Neural cell (in vitro differentiated cells): Measurements from ENCODE around the gene TSPAN11. TPM values are rescaled to one million over a fixed set of nuclear protein-coding genes. Genes with fewer than 3 reads are reported as not detected.

Experiments
- H2AFZ ChIP-seq: fragments of 200-600, 300-800 bp; sonication (generic), shearing (Covaris generic); 2 replicates; pipeline ENCODE4 v1.6.0; 2014; ENCODE audit warnings: low read depth, mild to moderate bottlenecking, antibody characterized with exemption, low read length, moderate library complexity
- H3F3A ChIP-seq: fragments of 200-600 bp; shearing (Covaris generic); 2 replicates; pipeline ENCODE4 v1.6.1; 2016; ENCODE audit warnings: mild to moderate bottlenecking, moderate library complexity, mixed read lengths, antibody characterized with exemption, low read length; ENCODE audit not compliant: insufficient read depth, poor library complexity, severe bottlenecking
- H3K27ac ChIP-seq: fragments of 200-600, 300-800 bp; sonication (generic), shearing (Covaris generic); 2 replicates; pipeline ENCODE4 v1.5.1; 2014; ENCODE audit warnings: mild to moderate bottlenecking, low read length, moderate library complexity
- H3K27me3 ChIP-seq: fragments of 300-800, 200-600 bp; sonication (generic), shearing (Covaris generic); 2 replicates; pipeline ENCODE4 v1.6.0; 2014; ENCODE audit warnings: mild to moderate bottlenecking, low read depth, low read length, moderate library complexity; ENCODE audit not compliant: insufficient read depth
- H3K36me3 ChIP-seq: fragments of 300-800, 200-600 bp; sonication (generic), shearing (Covaris generic); 2 replicates; pipeline ENCODE4 v1.5.1; 2014; ENCODE audit warnings: mild to moderate bottlenecking, antibody characterized with exemption, low read length, moderate library complexity; ENCODE audit not compliant: insufficient read depth
- H3K4me2 ChIP-seq: fragments of 300-800, 200-600 bp; sonication (generic), shearing (Covaris generic); 2 replicates; pipeline ENCODE4 v1.6.0; 2014; ENCODE audit warnings: mild to moderate bottlenecking, low read length
- H3K4me3 ChIP-seq: fragments of 300-800, 200-600 bp; sonication (generic), shearing (Covaris generic); 2 replicates; pipeline ENCODE4 v1.5.1; 2014; ENCODE audit warnings: mild to moderate bottlenecking, low read length, moderate library complexity
- H3K79me2 ChIP-seq: fragments of 200-600 bp; shearing (Covaris generic); replicated peaks from 2 replicates; pipeline ENCODE4 v1.6.0; 2014; ENCODE audit warnings: mild to moderate bottlenecking, low read length, moderate library complexity; ENCODE audit not compliant: insufficient read depth
- H3K9ac ChIP-seq: fragments of 300-800, 200-600 bp; sonication (generic), shearing (Covaris generic); 2 replicates; pipeline ENCODE4 v1.6.1; 2016; ENCODE audit warnings: mild to moderate bottlenecking, low read length, mixed read lengths
- H3K9me2 ChIP-seq: fragments of 200-600 bp; shearing (Covaris generic); 2 replicates; pipeline ENCODE4 v1.6.1; 2016; ENCODE audit warnings: mild to moderate bottlenecking, low read length, mixed read lengths; ENCODE audit not compliant: insufficient read depth
- H3K9me3 ChIP-seq: fragments of 200-600, 300-800 bp; sonication (generic), shearing (Covaris generic); 2 replicates; pipeline ENCODE4 v1.6.1; 2016; ENCODE audit warnings: mild to moderate bottlenecking, mixed run types, low read length, moderate library complexity, mixed read lengths
- H4K20me1 ChIP-seq: fragments of 200-600 bp; shearing (Covaris generic); 2 replicates; pipeline ENCODE4 v1.6.1; 2016; ENCODE audit warnings: mild to moderate bottlenecking, mixed run types; ENCODE audit not compliant: insufficient read depth
- CTCF ChIP-seq: fragments of 450-650 bp; IDR thresholded peaks from 2 replicates; pipeline ENCODE4 v1.5.1; 2014; ENCODE audit warnings: antibody characterized with exemption, mild to moderate bottlenecking, moderate library complexity; ENCODE audit not compliant: poor library complexity, severe bottlenecking
- EP300 ChIP-seq: fragments of 450-650 bp; conservative IDR thresholded peaks from 2 replicates; pipeline ENCODE4 v1.6.1; 2014; ENCODE audit warnings: antibody characterized with exemption, mild to moderate bottlenecking, moderate library complexity; ENCODE audit not compliant: poor library complexity, severe bottlenecking
- EZH2 ChIP-seq: fragments of 200-600, 300-800 bp; shearing (Covaris generic), sonication (generic); IDR thresholded peaks from 2 replicates; pipeline ENCODE4 v1.6.1; 2014; ENCODE audit warnings: antibody characterized with exemption, low read length, borderline replicate concordance, mild to moderate bottlenecking; ENCODE audit not compliant: insufficient read depth, poor library complexity, severe bottlenecking
- MXI1 ChIP-seq: fragments of 450-650 bp; conservative IDR thresholded peaks from 2 replicates; pipeline ENCODE4 v1.6.1; 2014; ENCODE audit warnings: antibody characterized with exemption, mild to moderate bottlenecking; ENCODE audit not compliant: poor library complexity, severe bottlenecking
- POLR2AphosphoS5 ChIP-seq: IDR thresholded peaks from 2 replicates; pipeline ENCODE4 v1.6.1; 2012
- RAD21 ChIP-seq: fragments of 450-650 bp; conservative IDR thresholded peaks from 2 replicates; pipeline ENCODE4 v1.6.1; 2014; ENCODE audit warnings: antibody characterized with exemption, mild to moderate bottlenecking, moderate library complexity
- REST ChIP-seq: IDR thresholded peaks from 2 replicates; pipeline ENCODE4 v1.6.1; 2012; ENCODE audit warnings: borderline replicate concordance
- SMC3 ChIP-seq: fragments of 450-650 bp; conservative IDR thresholded peaks from 2 replicates; pipeline ENCODE4 v1.6.1; 2014; ENCODE audit warnings: antibody characterized with exemption, mild to moderate bottlenecking, moderate library complexity; ENCODE audit not compliant: poor library complexity
- TAF1 ChIP-seq: IDR thresholded peaks from 2 replicates; pipeline ENCODE4 v1.6.1; 2012; ENCODE audit warnings: low read depth
- polyA plus RNA-seq: library from polyadenylated mRNA; depleted of rRNA; stranded (reverse); fragments of >200 nt; gene quantifications from 2 replicates; pipeline ENCODE4 v1.2.3, GENCODE V29; 2014

The TSPAN11 gene
- polyA plus RNA-seq, 1 donor from 2014 or later = 5.6 TPM

DNA sequence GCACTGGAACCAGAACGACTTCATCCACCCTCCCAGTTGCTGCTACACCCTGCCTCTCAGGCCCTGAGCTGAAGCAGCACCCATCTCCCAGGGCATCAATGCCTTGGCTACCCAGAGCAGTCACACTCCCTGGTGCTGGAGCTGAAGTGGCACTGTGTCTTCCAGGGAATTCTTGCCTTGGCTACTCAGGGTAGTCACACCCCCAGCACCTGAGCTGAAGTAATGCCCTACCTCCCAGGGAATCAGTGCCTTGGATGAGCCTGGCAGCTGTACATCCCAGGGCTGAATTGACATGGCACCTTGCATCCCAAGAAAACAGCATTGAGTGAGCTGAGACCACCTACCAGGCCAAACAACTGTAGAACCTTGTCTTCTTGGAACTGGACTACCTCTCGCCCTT is 41.2 kb upstream of the TSPAN11 start:
- Histone ChIP-seq H3K9me3 (peaks cover 9% of the 10 kb centered on the region), H4K20me1 (no peaks in the 10 kb centered on the region), H3K4me3 (no peak overlapping the region), H3K9ac (no peak overlapping the region), H3K27me3 (no peaks in the 10 kb centered on the region), H3K36me3 (no peaks in the 10 kb centered on the region), H3K4me2 (no peak overlapping the region), H2AFZ (no peak overlapping the region), H3K9me2 (no peaks in the 10 kb centered on the region), H3K27ac (no peak overlapping the region), H3F3A (no peaks in the 10 kb centered on the region), H3K79me2 (no peaks in the 10 kb centered on the region)
- TF ChIP-seq POLR2AphosphoS5 (no peak), EP300 (no peak), CTCF (no peak), TAF1 (no peak), RAD21 (no peak)

- no peak overlapping the region for H3K4me3 ChIP-seq
- TF ChIP-seq TAF1 (no peak), MXI1 (no peak), EP300 (no peak), POLR2AphosphoS5 (no peak), SMC3 (no peak), CTCF (no peak), REST (no peak), EZH2 (no peak), RAD21 (no peak)
- no peaks in the 10 kb centered on the region for H3K27me3 ChIP-seq
- H3K9ac ChIP-seq = no peak overlapping the region
- no peak overlapping the region for H2AFZ ChIP-seq
- H3K36me3 ChIP-seq = no peaks in the 10 kb centered on the region
- no peaks in the 10 kb centered on the region for H3K9me2 ChIP-seq
- H3F3A ChIP-seq = no peaks in the 10 kb centered on the region
- no peaks in the 10 kb centered on the region for H3K79me2 ChIP-seq
- H3K27ac ChIP-seq = no peak overlapping the region
- peaks cover 9% of the 10 kb centered on the region for H3K9me3 ChIP-seq
- H4K20me1 ChIP-seq = no peaks in the 10 kb centered on the region
- no peak overlapping the region for H3K4me2 ChIP-seq
Measured at GRCh38 chr12:30887226-30887625, 39.3 kb upstream of the TSPAN11 start.
